Measurements from ENCODE around the gene PIP5K1C.

GRCh38 chr19:3674784-3675543 lies 25.3 kb downstream of the PIP5K1C start:
- TF ChIP-seq ZNF384 (IDR thresholded peaks at IDR 0.05; ENCODE audit: borderline replicate concordance, low read depth, low read length) (no peak), RFX5 (IDR thresholded peaks at IDR 0.05; ENCODE audit: low read depth, low read length) (no peak), MEF2A (IDR thresholded peaks at IDR 0.05; ENCODE audit: insufficient read depth, low read depth, low read length) (no peak), RAD21 (IDR thresholded peaks at IDR 0.05; ENCODE audit: insufficient read depth, low read depth, low read length) (no peak), FOS (IDR thresholded peaks at IDR 0.05; ENCODE audit: borderline replicate concordance, extremely low read depth, insufficient read length) (no peak), CTCF (IDR thresholded peaks at IDR 0.05 in 2 of 3, conservative IDR thresholded peaks at IDR 0.05 in 1 of 3; ENCODE audit: control insufficient read depth in 2 of 3, extremely low read depth in 1 of 3, insufficient read depth in 1 of 3, low read depth in 3 of 3, low read length in 3 of 3) (no peak), CREM (IDR thresholded peaks at IDR 0.05; ENCODE audit: low read depth) (no peak), POLR2A (IDR thresholded peaks at IDR 0.05; ENCODE audit: low read depth, low read length) (no peak), CREB1 (IDR thresholded peaks at IDR 0.05; ENCODE audit: low read depth) (no peak), HCFC1 (IDR thresholded peaks at IDR 0.05; ENCODE audit: low read length) (no peak)
- TF ChIP-seq, protein P1, sequence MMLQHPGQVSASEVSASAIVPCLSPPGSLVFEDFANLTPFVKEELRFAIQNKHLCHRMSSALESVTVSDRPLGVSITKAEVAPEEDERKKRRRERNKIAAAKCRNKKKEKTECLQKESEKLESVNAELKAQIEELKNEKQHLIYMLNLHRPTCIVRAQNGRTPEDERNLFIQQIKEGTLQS (IDR thresholded peaks at IDR 0.05; ENCODE audit: borderline replicate concordance, extremely low read depth, low read depth, low read length) = no peak
